ENCODE results near the gene BANF2. TPM values are rescaled to one million over a fixed set of nuclear protein-coding genes. Genes with fewer than 3 reads are reported as not detected.

Gene BANF2
- polyA plus RNA-seq, 1 donor from 2014 or later = not detected

- Histone ChIP-seq H3F3A (ENCODE audit: insufficient read depth, low read length, poor library complexity, severe bottlenecking) (no peaks in the 10 kb centered on the region), H3K4me3 (ENCODE audit: low read length) (no peak overlapping the region), H3K9ac (ENCODE audit: low read length) (no peak overlapping the region), H3K36me3 (ENCODE audit: insufficient read depth, low read length) (no peaks in the 10 kb centered on the region), H3K27me3 (ENCODE audit: insufficient read depth, low read depth, low read length) (no peaks in the 10 kb centered on the region), H3K9me3 (ENCODE audit: low read length) (no peaks in the 10 kb centered on the region), H3K9me2 (ENCODE audit: insufficient read depth, low read length) (no peaks in the 10 kb centered on the region), H3K27ac (ENCODE audit: low read length) (no peak overlapping the region), H3K4me2 (ENCODE audit: low read length) (no peak overlapping the region), H4K20me1 (ENCODE audit: insufficient read depth) (no peaks in the 10 kb centered on the region), H2AFZ (ENCODE audit: low read depth, low read length) (no peak overlapping the region), H3K79me2 (replicated peaks; ENCODE audit: insufficient read depth, low read length) (no peaks in the 10 kb centered on the region)
- TF ChIP-seq, protein P1, sequence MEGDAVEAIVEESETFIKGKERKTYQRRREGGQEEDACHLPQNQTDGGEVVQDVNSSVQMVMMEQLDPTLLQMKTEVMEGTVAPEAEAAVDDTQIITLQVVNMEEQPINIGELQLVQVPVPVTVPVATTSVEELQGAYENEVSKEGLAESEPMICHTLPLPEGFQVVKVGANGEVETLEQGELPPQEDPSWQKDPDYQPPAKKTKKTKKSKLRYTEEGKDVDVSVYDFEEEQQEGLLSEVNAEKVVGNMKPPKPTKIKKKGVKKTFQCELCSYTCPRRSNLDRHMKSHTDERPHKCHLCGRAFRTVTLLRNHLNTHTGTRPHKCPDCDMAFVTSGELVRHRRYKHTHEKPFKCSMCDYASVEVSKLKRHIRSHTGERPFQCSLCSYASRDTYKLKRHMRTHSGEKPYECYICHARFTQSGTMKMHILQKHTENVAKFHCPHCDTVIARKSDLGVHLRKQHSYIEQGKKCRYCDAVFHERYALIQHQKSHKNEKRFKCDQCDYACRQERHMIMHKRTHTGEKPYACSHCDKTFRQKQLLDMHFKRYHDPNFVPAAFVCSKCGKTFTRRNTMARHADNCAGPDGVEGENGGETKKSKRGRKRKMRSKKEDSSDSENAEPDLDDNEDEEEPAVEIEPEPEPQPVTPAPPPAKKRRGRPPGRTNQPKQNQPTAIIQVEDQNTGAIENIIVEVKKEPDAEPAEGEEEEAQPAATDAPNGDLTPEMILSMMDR (IDR thresholded peaks at IDR 0.05; ENCODE audit: poor library complexity, severe bottlenecking) = no peak
- TF ChIP-seq POLR2AphosphoS5 (IDR thresholded peaks at IDR 0.05) (no peak), MXI1 (conservative IDR thresholded peaks at IDR 0.05; ENCODE audit: poor library complexity, severe bottlenecking) (no peak), TAF1 (IDR thresholded peaks at IDR 0.05; ENCODE audit: low read depth) (no peak), REST (IDR thresholded peaks at IDR 0.05; ENCODE audit: borderline replicate concordance) (no peak), SMC3 (conservative IDR thresholded peaks at IDR 0.05; ENCODE audit: poor library complexity) (no peak), EZH2 (IDR thresholded peaks at IDR 0.05; ENCODE audit: borderline replicate concordance, insufficient read depth, low read length, poor library complexity, severe bottlenecking) (no peak), RAD21 (conservative IDR thresholded peaks at IDR 0.05) (no peak), EP300 (conservative IDR thresholded peaks at IDR 0.05; ENCODE audit: poor library complexity, severe bottlenecking) (no peak)
Measured at GRCh38 chr20:17708675-17709360, 9.1 kb downstream of the BANF2 start.

DNA sequence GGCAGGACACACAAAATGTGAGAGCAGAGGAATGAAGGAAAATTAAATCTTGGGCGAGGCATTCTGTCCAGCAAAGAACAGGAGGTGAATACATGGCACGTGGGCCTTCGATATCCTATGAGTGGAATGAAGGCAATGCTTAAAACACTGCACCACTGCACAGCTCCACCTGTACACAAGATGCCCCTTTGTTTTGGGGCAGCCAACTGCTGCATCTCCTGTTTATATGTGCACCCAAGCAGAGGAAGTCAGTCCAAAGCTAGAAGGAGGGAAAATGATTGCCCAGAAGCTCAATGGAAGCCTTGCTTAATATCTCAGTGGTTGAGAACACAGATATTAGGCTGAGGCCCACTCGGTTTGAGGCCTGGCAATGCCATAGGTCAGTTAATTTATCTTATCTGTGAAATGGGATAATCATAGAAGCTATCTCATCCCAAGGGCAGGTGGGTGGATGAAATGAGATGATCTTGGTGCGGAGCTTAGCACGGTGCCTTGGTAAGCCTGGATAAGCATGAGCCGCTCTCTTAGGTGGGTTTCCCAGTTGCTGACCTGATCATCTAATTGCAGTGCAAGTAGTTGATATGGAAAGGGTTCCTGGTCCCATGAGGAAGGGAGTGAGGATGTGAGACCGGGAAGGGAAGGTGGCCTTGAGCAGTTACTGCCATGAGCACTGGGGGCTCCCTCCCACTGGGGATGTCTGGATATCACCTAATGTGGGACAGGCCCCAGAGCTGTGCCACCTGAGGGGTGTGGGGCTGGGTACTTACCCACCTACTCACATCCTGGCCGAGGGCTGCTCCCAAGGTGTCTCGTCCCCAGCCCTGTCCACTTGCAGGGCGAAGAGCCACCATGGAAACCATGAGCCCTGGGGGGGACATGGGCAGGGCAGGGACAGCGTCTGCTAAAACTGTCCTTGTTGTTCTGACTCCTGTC is 9.9 kb downstream of the BANF2 start:
- Histone ChIP-seq H2AFZ (ENCODE audit: low read depth, low read length) (no peak overlapping the region), H3F3A (ENCODE audit: insufficient read depth, low read length, poor library complexity, severe bottlenecking) (no peaks in the 10 kb centered on the region), H3K4me2 (ENCODE audit: low read length) (no peak overlapping the region), H3K4me3 (ENCODE audit: low read length) (no peak overlapping the region), H4K20me1 (ENCODE audit: insufficient read depth) (no peaks in the 10 kb centered on the region), H3K27ac (ENCODE audit: low read length) (no peak overlapping the region), H3K27me3 (ENCODE audit: insufficient read depth, low read depth, low read length) (no peaks in the 10 kb centered on the region), H3K36me3 (ENCODE audit: insufficient read depth, low read length) (no peaks in the 10 kb centered on the region), H3K9me2 (ENCODE audit: insufficient read depth, low read length) (no peaks in the 10 kb centered on the region), H3K9me3 (ENCODE audit: low read length) (no peaks in the 10 kb centered on the region), H3K79me2 (replicated peaks; ENCODE audit: insufficient read depth, low read length) (no peaks in the 10 kb centered on the region), H3K9ac (ENCODE audit: low read length) (no peak overlapping the region)
- no peak for TF ChIP-seq REST (IDR thresholded peaks at IDR 0.05; ENCODE audit: borderline replicate concordance)
- no peak for TF ChIP-seq MXI1 (conservative IDR thresholded peaks at IDR 0.05; ENCODE audit: poor library complexity, severe bottlenecking)
- TF ChIP-seq, protein P1 (IDR thresholded peaks at IDR 0.05; ENCODE audit: poor library complexity, severe bottlenecking) = no peak
- TF ChIP-seq POLR2AphosphoS5 (IDR thresholded peaks at IDR 0.05) = no peak
- no peak for TF ChIP-seq RAD21 (conservative IDR thresholded peaks at IDR 0.05)
- no peak for TF ChIP-seq TAF1 (IDR thresholded peaks at IDR 0.05; ENCODE audit: low read depth)
- TF ChIP-seq EZH2 (IDR thresholded peaks at IDR 0.05; ENCODE audit: borderline replicate concordance, insufficient read depth, low read length, poor library complexity, severe bottlenecking) = no peak
- no peak for TF ChIP-seq SMC3 (conservative IDR thresholded peaks at IDR 0.05; ENCODE audit: poor library complexity)
- TF ChIP-seq EP300 (conservative IDR thresholded peaks at IDR 0.05; ENCODE audit: poor library complexity, severe bottlenecking) = no peak

Data from neural cell (in vitro differentiated cells).